Spleen (tissue), 11 donors: ENCODE data around the gene CEBPZOS. TPM values are rescaled to one million over a fixed set of nuclear protein-coding genes. Genes with fewer than 3 reads are reported as not detected.
A peak's percentile ranks its signal among the peaks of the same experiment; 100 is the strongest.

Experiments used
- DNase-seq: peaks from one replicate; pipeline ENCODE4 v3.0.0-alpha.2; 2020
- H3K27ac ChIP-seq, 8 donors: fragments of 200-600 bp; sonication (generic) in 7 of 8; 1 replicate in 4 of 8; 2 replicates in 4 of 8; pipeline versions ENCODE4 v1.5.0 to v1.8.0; 2016 to 2021; ENCODE audit warnings: inconsistent platforms in 4 of 8, mild to moderate bottlenecking in 4 of 8, moderate library complexity in 1 of 8
- H3K27me3 ChIP-seq, 7 donors: fragments of 200-600 bp; sonication (generic) in 6 of 7; replicated peaks in 1 of 7; 1 replicate in 4 of 7; 2 replicates in 3 of 7; pipeline versions ENCODE4 v1.5.0 to v1.8.0; 2016 to 2021; ENCODE audit warnings: inconsistent platforms in 3 of 7, mild to moderate bottlenecking in 1 of 7
- H3K36me3 ChIP-seq, 6 donors: fragments of 200-600 bp; sonication (generic) in 5 of 6; 1 replicate in 4 of 6; 2 replicates in 2 of 6; pipeline versions ENCODE4 v1.5.0 to v1.8.0; 2016 to 2021; ENCODE audit warnings: inconsistent platforms in 2 of 6
- H3K4me1 ChIP-seq, 6 donors: fragments of 200-600 bp; sonication (generic) in 5 of 6; 1 replicate in 3 of 6; 2 replicates in 3 of 6; pipeline versions ENCODE4 v1.5.0 to v1.8.0; 2016 to 2021; ENCODE audit warnings: inconsistent platforms in 3 of 6
- H3K4me3 ChIP-seq, 8 donors: fragments of 200-600 bp; sonication (generic) in 7 of 8; 1 replicate in 4 of 8; 2 replicates in 4 of 8; pipeline versions ENCODE4 v1.5.0 to v1.8.0; 2016 to 2021; ENCODE audit warnings: inconsistent platforms in 4 of 8, mild to moderate bottlenecking in 4 of 8, moderate library complexity in 2 of 8
- H3K9me3 ChIP-seq, 8 donors: fragments of 200-600 bp; sonication (generic) in 7 of 8; 1 replicate in 4 of 8; 2 replicates in 4 of 8; pipeline versions ENCODE4 v1.5.0 to v1.8.0; 2016 to 2021; ENCODE audit warnings: inconsistent platforms in 4 of 8
- CTCF ChIP-seq, 11 experiments: fragments of 200-600 bp in 7 of 11; fragments of 450-650 bp in 4 of 11; sonication (generic) in 4 of 11; IDR thresholded peaks in 8 of 11; conservative IDR thresholded peaks in 3 of 11; 1 replicate in 7 of 11; 2 replicates in 4 of 11; pipeline versions ENCODE4 v1.4.0 to v1.8.0; 2016 to 2021; ENCODE audit warnings: antibody characterized with exemption in 11 of 11, inconsistent platforms in 4 of 11, mild to moderate bottlenecking in 1 of 11
- POLR2A ChIP-seq, 3 donors: fragments of 450-650 bp; IDR thresholded peaks; one replicate each; pipeline ENCODE4 v1.5.1; 2017; ENCODE audit warnings: antibody characterized with exemption in 3 of 3, mild to moderate bottlenecking in 1 of 3
- POLR2AphosphoS5 ChIP-seq, 3 donors: sonication (generic); formaldehyde crosslinking; IDR thresholded peaks; one replicate each; pipeline ENCODE4 v1.5.1; 2017; ENCODE audit warnings: antibody characterized with exemption in 3 of 3
- WGBS, 5 donors: extraction: QIAGEN DNeasy Blood & Tissue Kit in 3 of 5; methylation state at CpG; one replicate each; pipeline versions ENCODE4 v1.1.5 to v1.1.7; 2013 to 2018; 5-methylcytosine and 5-hydroxymethylcytosine counted together
- intact Hi-C: fragments of 100-400 bp; cut with DNase I; formaldehyde crosslinking; loops from one replicate; pipeline ENCODE4 v1.15.0; 2023; ENCODE audit warnings: low total_unique reads
- polyA plus RNA-seq, 3 donors: library from polyadenylated mRNA; stranded (reverse); fragments of 200-250 nt; gene quantifications; one replicate each; pipeline ENCODE4 v1.2.1, GENCODE V29; 2013
- total RNA-seq, 7 donors: library from RNA; depleted of rRNA in 3 of 7; stranded (reverse); fragments of >200 nt in 3 of 7; fragmentation: NEBNext Ultra II Directional in 4 of 7; extraction: Animal tissue kit (Norgen Biotek cat#: 25700) in 4 of 7; gene quantifications; one replicate each; pipeline versions ENCODE4 v1.1.0 to v1.2.1, GENCODE V29; 2016 to 2021
- donor health status: healthy with polysubstance abuse.
- donor health status: DM: no; HTN: no; CAD: no; lungs with moderate emphysema.
- donor health status: DM: no; HTN: no; CAD: no.
- donor health status: Bipolar disorder and iron deficiency.
- donor health status: healthy.
- donor health status: DM: no; HTN: no; CAD: no.
- donor health status: DM: yes; HTN: yes; CAD: no.

CEBPZOS gene
- total and polyA plus RNA-seq, 10 donors: 18.6 to 39.8 (median 27.8) TPM

GRCh38 chr2:37226863-37227262, 30.6 kb downstream of the CEBPZOS start:
- no peak for DNase-seq
- Histone ChIP-seq H3K36me3 (peaks cover 0 to 51% (median 35%) of the 10 kb centered on the region in 6 donors), H3K27ac (no peak overlapping the region), H3K4me3 (no peak overlapping the region), H3K27me3 (no peaks in the 10 kb centered on the region), H3K9me3 (no peaks in the 10 kb centered on the region), H3K4me1 (peaks cover 19 to 79% (median 43%) of the 10 kb centered on the region in 6 donors)
- TF ChIP-seq POLR2AphosphoS5 (IDR thresholded peaks at IDR 0.05) (no peak), CTCF (IDR thresholded peaks at IDR 0.05 in 8 of 11, conservative IDR thresholded peaks at IDR 0.05 in 3 of 11) (no peak), POLR2A (IDR thresholded peaks at IDR 0.05) (no peak)
- 94 to 98% (median 95%) methylated on average over 4 of the region's 4 CpGs for WGBS, 5 donors
- intact Hi-C loops: no loop called here

- no peak for TF ChIP-seq POLR2AphosphoS5 (IDR thresholded peaks at IDR 0.05)
- no peak for TF ChIP-seq POLR2A (IDR thresholded peaks at IDR 0.05)
- no peak for TF ChIP-seq CTCF (IDR thresholded peaks at IDR 0.05 in 8 of 11, conservative IDR thresholded peaks at IDR 0.05 in 3 of 11)
- H3K9me3 ChIP-seq: no peaks in the 10 kb centered on the region
- intact Hi-C loops: no loop called here
- H3K27me3 ChIP-seq: no peaks in the 10 kb centered on the region
- H3K36me3 ChIP-seq: peaks cover 0 to 32% (median 22%) of the 10 kb centered on the region in 6 donors
- H3K4me3 ChIP-seq: no peak overlapping the region
- WGBS, 5 donors: 94 to 97% (median 95%) methylated on average over 3 of the region's 3 CpGs
- no peak for DNase-seq
- H3K27ac ChIP-seq: no peak overlapping the region
- peaks cover 27 to 85% (median 58%) of the 10 kb centered on the region in 6 donors for H3K4me1 ChIP-seq
Measured at GRCh38 chr2:37228788-37229187, 32.5 kb downstream of the CEBPZOS start.

- 1 to 3% (median 1%) methylated on average over 8 of the region's 8 CpGs for WGBS, 5 donors
- peak overlapping the region; percentile 83 to 98 (median 94) for H3K27ac ChIP-seq
- TF ChIP-seq POLR2A (IDR thresholded peaks at IDR 0.05): no peak
- TF ChIP-seq POLR2AphosphoS5 (IDR thresholded peaks at IDR 0.05): no peak
- TF ChIP-seq CTCF (IDR thresholded peaks at IDR 0.05 in 8 of 11, conservative IDR thresholded peaks at IDR 0.05 in 3 of 11): no peak
- intact Hi-C loops: no loop called here
- H3K9me3 ChIP-seq: no peaks in the 10 kb centered on the region
- no peaks in the 10 kb centered on the region for H3K27me3 ChIP-seq
- H3K36me3 ChIP-seq: peaks cover 0 to 41% (median 22%) of the 10 kb centered on the region in 6 donors
- DNase-seq: no peak
- H3K4me3 ChIP-seq: peak overlapping the region; percentile 68 to 90 (median 77)
- H3K4me1 ChIP-seq: peaks cover 25 to 82% (median 58%) of the 10 kb centered on the region in 6 donors
Measured at GRCh38 chr2:37230581-37230980, 34.3 kb downstream of the CEBPZOS start.

GRCh38 chr2:37231241-37232130, 35.2 kb downstream of the CEBPZOS start, which contains the start of the genes CEBPZ and NDUFAF7:
Gene CEBPZ (minus strand): TSS chr2:37231596. CDS start chr2:37231567, 29 bp downstream.
Gene NDUFAF7 (plus strand): TSS chr2:37231658. CDS start chr2:37231706, 48 bp downstream.
- DNase-seq: peak; percentile 97
- H3K4me1 ChIP-seq: peaks cover 25 to 78% (median 56%) of the 10 kb centered on the region in 6 donors
- peak within 1 kb of the TSS; percentile 68 to 90 (median 77) for H3K4me3 ChIP-seq
- H3K27me3 ChIP-seq: no peaks in the 10 kb centered on the region
- intact Hi-C loops: no loop called here
- peaks cover 0 to 46% (median 22%) of the 10 kb centered on the region in 6 donors for H3K36me3 ChIP-seq
- H3K27ac ChIP-seq: peak within 1 kb of the TSS; percentile 83 to 98 (median 94)
- TF ChIP-seq CTCF (IDR thresholded peaks at IDR 0.05 in 8 of 11, conservative IDR thresholded peaks at IDR 0.05 in 3 of 11) (peak in 2 of 11 experiments; percentile 26 to 27), POLR2AphosphoS5 (IDR thresholded peaks at IDR 0.05) (peak; percentile 92 to 95 (median 93)), POLR2A (IDR thresholded peaks at IDR 0.05) (peak; percentile 11 to 69 (median 56))
- WGBS, 5 donors: 0 to 1% (median 0%) methylated on average over 52 to 73 of the region's 73 CpGs
- H3K9me3 ChIP-seq: no peaks in the 10 kb centered on the region
